NOMO-1 treated with dmso at 0.1 percent for 144 hours (cell line): Measurements from ENCODE around the gene C1orf210.

Experiments
- DNase-seq: peaks from one replicate; lab custom pipeline; 2025; ENCODE audit not compliant: unreplicated experiment; lab: John Stamatoyannopoulos, UW

The C1orf210 gene

DNA sequence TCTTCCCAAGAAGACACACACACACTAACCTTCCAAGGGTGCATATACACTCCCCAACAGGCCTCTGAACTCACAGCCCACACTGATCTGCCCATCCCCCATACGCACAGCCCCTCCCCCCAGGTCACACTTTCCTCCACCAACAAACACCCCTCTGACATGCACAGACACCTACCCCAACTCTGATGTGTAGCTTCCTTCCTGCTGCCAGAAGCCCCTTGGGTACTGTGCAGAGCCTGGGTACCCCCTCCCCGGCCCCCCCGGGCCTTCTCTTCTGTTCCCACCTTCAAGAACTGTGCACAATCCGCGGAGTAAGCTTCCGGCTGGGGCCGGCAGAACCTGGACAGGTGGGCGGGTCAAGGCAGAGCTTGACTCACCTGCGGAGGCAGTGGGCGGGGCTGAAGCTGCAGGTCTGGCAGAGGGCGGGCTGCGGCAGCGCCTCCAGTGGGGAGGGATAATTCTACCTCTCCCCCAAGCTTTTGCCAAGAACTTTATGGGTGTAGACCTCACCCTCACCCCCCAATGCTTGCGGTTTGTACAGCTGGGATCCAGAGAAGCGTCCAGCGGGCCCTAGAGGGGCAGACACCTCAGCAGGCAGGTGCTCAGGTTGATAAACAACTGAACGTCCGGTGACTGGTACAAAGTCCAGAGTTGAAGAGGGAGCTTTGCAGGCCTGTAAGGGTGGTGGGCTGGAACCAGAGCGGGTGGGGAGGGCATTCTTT is at the start of gene C1orf210:
Gene C1orf210 (minus strand): TSS at position 313 of the 722 bp plus-strand sequence. CDS start 2,311 bp downstream, outside the sequence.
- no peak for DNase-seq

DNA sequence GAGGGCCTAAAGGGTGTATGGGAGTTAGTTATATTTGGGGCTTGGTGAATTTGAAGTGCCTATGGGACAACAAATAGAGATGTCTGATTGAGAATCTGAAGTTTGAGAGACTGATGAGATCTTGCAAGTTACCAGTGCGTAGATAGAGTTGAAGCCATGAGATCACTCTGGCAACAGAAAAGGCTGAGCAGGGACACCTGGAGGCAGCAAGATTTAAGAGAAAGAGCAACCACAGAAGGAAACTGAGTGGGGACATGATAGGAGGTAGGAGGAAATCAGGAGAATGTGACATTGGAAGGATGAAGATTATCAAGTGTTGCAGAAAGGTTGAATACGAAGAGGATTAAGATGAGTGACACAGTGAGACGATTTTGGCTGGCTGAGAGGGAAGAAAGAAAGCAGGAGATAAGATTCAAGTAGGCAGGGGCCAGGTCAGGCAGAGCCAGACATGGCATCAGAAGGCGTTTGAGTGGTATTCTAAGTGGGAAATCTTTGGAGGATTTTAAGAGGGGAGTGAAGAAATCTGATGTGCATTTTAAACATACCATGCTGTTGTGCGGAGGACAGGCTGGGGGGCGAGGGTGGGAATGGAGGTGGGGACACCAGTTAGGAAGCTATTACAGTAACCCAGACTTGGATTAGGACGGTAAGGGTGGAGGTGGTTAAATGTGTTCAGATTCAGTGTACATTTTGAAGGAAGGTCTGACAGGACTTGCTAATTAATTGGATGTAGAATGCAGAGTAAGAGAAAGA is 49.2 kb upstream of the C1orf210 start:
- DNase-seq = no peak

DNA sequence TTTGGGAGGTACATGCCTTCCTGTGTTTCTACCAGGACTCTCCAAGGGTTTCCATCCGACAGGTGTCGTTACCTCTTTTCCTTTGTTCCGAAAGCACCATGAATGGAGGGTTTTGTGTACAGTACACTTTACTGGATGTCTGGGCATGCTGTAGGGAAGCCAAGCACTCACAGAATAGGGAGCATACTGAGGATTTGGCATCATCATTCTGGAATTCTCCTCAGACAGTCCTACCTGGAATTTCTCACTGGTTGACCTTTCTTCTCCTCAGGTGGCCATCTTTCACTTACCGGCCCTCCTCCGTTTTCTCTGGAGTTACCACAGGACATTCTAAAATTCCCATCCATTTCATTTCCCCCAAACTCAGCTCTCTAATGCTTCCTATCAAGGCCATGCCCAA is 46.3 kb upstream of the C1orf210 start:
- no peak for DNase-seq

DNA sequence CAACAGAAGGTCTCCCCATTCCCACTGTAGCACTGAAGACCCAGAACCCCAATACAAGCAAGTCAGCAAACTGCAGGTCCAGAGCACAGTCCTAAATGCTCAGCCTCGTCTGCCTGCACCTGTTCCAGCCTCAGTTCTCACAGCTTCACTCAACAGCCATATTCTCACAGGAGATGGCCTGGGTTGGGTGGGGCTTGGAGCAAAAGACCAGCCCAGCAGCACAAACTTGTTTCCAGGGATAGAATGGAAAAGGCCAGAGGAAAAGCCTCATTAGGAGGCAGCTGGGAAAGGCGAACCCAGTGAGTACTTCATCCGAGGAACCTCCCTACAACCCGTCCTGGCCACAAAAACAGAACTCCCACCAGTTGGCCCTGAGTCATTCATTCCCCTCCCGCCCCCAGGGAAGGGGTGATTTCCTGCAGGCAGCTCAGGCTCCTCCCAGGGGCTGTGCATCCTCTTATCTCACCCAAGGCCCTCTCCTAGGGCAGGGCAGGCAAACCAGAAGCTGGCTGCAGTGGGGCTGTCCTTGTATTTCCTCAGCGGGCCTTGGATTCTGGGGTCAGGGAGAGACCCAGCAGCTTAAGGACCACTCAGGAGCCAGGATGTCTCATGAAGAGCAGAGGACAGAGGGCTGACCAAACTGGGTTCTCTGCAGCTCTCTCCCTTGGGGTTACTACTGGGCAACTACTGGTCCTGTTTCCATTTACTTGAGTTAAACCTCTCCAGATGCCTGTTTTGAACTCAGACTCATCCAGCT is 44.8 kb upstream of the C1orf210 start:
- no peak for DNase-seq

DNA sequence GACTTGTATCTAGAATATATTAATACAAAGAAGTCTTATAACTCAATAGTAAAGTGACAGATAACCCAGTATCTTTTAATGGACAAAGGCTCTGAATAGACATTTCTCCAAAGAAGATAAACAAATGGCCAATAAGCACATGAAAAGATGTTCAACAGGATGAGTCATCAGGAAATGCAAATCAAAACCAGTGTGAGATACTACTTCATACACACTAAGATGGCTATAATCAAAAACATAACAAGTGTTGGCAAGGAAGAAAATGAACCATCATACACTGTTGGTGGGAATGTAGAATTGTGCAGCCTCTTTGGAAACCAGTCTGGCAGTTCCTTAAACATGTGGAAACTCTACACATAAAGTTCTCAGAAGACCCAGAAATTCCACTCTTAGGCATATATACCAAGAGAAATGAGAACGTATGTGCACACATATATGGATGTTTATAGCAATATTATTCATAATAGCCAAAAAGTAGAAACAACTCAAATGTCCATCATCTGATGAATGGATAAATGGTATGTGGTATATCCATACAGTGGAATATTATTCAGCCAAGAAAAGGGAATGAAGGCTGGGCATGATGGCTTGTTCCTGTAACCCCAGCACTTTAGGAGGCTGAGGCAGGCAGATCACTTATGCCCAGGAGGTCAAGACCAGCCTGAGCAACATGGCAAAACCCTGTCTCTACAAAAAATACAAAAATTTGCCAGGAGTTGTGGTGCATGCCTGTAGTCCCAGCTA is 42.3 kb upstream of the C1orf210 start:
- no peak for DNase-seq

DNA sequence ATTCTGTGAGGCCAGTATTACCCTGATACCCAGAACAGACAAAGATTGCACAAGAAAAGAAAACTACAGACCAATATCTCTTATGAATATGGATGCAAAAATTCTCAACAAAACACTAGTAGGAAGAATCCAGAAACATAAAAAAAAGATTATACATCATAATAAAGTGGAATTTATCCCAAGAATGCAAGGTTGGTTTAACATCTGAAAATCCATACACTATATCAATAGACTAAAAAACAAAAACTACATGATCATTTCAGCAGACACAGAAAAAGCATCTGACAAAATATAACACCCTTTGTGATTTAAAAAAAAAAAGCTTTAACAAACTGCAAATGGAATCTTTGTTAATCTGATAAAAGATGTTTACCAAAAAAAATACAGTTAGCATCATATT is 40.0 kb upstream of the C1orf210 start:
- DNase-seq = no peak

DNA sequence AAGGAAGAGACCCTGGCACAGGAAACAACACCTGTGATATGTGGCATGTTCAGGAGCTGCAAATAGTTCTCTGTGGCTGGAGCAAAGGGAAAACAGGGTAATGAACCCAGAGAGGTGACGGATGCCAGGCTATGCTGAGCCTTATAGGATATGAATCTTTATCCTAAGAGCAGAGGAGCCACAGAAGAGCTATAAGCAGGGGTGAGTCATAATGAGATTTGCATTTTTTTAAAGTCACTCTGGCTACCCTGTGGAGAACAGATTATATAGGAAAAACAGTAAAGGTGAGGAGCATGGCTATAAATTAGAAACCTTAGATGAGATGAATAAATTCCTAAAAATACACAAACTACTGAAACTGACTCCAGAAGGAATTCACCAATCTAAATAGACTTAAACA is 39.4 kb upstream of the C1orf210 start:
- no peak for DNase-seq

DNA sequence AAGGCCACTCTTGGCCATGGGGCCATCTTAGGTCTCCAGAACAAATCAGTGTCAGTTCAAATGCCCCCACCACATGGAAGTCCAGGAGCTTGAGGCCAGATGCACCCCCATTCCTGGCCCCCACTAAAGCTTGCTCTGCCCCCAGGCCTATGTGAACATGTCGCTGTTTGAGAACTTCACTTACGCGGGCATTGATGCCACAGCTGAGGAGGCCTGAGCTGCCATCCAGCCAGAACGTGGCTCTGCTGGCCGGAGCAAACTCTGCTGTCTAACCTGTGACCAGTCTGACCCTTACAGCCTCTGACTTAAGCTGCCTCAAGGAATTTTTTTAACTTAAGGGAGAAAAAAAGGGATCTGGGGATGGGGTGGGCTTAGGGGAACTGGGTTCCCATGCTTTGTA is 37.1 kb upstream of the C1orf210 start:
- DNase-seq = no peak

DNA sequence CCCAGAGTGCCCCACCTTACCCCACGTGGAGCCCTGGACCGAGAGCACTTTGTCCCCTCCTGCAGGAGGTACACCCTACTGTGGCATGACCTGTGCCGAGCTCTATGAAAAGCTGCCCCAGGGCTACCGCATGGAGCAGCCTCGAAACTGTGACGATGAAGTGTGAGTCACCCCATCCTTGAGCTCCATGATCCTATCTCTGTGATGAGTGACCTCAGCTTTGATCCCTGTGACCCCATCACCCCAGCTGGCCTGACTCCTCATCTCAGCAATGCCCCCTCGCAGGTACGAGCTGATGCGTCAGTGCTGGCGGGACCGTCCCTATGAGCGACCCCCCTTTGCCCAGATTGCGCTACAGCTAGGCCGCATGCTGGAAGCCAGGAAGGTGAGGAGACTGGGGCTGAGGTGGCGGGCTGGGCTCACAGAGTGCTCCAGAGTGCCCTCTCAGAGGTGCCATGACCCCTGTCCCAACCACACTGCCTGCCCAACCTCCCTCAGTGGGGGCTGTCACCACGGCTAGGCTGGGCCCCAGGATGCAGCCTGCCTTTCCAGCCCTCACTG is 36.0 kb upstream of the C1orf210 start:
- DNase-seq = no peak

DNA sequence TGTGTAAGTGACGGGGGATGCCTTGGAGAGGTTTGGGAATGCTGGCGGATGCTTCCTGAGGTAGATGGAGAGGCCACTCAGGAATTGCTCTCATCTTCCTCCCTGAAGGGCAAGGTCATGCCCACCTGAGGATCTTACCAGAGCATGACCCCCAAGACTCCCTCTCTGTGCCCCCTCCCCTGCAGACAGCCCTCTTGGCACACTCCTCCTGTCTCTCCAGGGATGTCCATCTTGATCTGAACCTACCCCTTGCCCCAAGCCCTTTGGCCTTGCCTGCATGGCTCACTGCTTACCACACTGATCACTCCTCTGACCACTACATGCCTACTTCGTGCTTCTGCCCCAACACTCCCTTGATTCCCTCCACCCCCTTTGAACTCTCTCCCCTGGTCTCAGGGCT is 34.4 kb upstream of the C1orf210 start:
- DNase-seq = no peak

DNA sequence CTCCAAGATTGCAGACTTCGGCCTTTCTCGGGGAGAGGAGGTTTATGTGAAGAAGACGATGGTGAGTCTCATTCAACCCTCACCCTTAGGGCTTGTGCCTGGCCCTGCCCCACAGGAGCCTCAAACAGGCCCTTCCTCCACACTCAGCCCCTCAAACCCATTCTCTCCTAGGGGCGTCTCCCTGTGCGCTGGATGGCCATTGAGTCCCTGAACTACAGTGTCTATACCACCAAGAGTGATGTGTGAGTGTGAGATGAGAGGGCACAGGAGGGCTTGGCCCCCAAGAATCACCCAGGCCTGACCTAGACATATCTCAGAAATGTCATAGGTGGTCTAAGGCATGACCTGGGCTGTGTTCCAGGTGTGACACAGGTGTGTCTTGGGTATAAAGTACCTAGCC is 33.9 kb upstream of the C1orf210 start:
- no peak for DNase-seq

DNA sequence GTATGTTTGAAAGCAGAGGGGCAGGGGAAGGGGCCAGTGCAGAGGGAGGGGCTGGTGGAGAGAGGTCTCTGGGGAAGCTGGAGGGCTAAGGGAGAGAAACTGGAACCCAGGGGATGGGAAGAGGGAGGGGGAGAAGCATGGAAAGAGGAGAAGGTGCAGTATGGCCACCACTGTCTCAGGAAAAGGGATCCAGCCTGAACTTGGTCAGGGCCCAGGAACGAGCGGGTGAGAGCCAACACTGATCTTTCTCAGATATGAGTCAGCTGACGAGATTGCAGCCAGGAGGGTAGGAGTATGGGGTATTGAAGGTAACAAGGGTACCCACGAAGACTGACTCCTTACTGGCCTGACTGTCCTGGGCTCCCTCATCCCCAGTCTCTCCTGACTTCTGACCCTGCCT is 33.5 kb upstream of the C1orf210 start:
- no peak for DNase-seq

DNA sequence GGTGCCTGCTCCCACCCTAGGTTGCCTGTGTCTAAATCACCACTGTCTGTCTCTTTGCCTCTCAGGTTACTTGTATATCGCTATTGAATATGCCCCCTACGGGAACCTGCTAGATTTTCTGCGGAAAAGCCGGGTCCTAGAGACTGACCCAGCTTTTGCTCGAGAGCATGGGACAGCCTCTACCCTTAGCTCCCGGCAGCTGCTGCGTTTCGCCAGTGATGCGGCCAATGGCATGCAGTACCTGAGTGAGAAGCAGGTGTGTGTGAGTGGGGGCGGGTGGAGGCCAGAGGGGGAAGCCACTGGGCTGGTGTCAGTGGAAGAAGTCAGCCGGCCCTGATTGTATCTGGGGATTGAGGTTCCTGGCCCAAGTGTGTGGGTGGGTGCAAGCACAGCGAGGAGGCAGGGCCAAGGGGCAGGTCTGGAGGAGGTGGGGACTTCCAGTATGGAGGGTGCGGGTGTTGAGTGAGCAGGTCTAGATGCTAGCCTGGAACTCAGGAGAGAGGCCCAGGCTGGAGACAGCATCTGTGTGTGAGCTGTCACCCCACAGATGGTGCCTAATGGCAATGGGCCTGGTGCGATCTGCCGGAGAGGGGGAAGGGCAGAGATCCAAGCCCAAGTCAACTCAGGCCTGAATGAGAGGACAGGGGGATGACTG is 32.6 kb upstream of the C1orf210 start:
- DNase-seq = no peak

DNA sequence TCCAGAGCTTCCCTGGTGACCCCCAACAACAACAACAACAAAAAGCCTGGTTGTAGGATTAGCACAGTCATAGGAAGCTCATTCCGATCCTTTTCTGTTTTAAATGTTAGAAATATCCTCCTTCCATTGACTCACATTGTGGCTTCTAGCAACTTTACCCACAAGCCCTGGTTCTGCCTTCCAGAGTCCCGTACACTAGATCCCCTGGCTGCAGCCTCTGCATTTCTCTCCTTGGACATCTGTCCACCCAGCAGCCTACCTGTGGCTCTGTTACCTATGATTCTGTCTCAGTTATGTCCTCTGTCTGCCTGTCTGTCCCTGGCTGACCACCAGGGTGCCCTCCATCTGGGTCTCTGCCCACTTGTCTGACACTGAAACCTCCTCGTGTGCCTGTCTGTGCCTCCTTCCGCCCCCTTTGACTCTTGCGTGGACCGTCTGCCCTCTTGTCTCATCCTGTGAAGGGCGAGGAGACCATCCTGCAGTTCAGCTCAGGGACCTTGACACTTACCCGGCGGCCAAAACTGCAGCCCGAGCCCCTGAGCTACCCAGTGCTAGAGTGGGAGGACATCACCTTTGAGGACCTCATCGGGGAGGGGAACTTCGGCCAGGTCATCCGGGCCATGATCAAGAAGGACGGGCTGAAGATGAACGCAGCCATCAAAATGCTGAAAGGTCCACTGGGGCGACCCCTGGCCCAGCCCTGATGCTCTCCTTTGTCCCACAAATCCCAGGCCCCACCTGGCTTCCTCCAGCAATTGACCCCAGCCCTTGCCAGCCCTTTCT is 31.5 kb upstream of the C1orf210 start:
- no peak for DNase-seq

DNA sequence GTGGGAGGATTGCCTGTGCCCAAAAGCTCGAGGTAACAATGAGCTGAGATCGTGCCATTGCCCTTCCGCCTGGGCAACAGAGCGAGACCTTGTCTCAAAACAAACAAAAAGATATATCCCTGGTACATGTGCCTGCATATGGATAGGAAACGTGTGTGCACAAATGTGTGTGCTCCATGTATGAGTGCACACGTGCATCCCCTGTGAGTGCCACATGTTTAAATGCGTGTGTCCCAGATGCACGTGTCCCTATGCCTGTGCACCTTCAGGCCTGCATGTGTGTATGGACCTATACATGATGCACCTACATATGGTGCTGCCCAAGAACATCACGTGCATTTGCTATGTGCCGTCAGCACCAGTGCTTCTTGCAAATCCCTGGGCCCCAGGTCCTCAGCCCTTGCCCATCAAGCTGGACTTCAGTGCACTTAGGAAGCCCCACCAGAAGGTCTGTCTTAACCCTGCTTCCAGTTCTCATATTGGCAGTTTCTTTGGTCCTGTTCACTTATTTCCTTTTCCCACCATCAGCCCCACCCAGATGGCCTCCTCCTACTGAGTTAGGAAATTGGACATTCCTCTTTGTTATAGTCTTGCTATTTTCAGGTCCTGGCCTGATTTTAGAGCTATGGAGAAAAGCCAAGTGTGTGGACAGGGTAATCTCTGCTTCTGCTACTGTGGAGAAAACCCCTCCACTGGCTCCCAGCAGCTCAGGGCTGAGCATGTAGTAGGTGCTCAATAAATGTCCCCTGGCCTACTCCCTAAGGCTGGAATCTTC is 30.8 kb upstream of the C1orf210 start:
- no peak for DNase-seq

DNA sequence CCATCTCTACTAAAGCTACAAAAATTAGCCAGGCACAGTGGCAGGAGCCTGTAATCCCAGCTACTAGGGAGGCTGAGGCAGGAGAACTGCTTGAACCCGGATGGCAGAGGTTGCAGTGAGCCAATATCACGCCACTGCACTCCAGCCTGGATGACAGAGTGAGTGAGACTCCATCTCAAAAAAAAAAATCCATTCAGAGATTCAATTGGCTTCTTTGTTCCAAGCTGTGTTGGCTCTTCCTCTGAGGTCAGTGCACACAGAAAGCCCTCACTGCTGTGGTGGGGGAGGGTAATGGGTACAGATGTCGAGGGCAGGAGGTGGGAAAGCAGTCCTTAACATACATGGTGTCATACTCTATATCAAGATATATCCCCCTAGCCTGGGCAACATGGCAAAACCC is 30.1 kb upstream of the C1orf210 start:
- no peak for DNase-seq

DNA sequence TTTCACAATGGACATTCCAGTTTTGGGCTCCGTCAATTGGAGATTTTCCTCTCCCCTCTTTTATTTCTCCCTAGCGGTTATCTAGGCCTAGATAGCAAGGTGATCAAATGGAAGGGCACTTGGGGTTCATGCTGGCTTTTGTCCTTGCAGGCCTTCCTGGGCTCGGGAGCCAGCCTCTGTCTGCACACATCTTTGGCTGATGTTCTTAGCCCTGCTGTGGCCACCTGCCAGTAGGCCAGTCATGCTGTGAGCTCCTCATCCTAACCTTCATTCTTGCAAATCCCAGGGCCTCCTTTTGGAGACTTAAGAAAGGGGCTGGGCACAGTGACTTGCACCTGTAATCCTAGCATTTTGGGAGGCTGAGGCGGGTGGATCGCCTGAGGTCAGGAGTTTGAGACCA is 28.9 kb upstream of the C1orf210 start:
- DNase-seq = no peak

DNA sequence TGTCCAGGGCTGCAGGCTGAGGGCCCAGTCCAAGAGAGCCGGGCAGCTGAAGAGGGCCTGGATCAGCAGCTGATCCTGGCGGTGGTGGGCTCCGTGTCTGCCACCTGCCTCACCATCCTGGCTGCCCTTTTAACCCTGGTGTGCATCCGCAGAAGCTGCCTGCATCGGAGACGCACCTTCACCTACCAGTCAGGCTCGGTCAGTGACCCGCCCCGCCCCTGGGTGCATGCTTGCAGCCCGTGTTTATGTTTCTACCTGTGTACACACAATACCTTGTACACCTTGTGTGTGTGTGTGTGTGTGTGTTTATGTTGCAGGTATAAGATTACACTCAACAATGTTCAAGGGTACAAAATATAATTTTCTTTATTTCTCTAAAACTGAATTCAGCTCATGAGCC is 28.4 kb upstream of the C1orf210 start:
- no peak for DNase-seq
